HL-60/S4 treated with phorbol 12-myristate 13-acetate at 8.2 ng/mL for 4 days and 3 days (cell line): ENCODE data around the gene TMEM9B.

ENCODE experiments used
- in situ Hi-C: fragments of 300-500 bp; cut with MboI; formaldehyde crosslinking; loops from 2 replicates; pipeline ENCODE4 v1.15.0; 2022; ENCODE audit warnings: low sequenced_read_pairs

The TMEM9B gene

GRCh38 chr11:8932564-8933180, 31.6 kb downstream of the TMEM9B start, which contains the start of gene C11orf16:
Gene C11orf16, minus strand, starts transcription at chr11:8932947. Its CDS starts 639 bp downstream, at chr11:8932308.
- in situ Hi-C loops, result no loop called here

- in situ Hi-C loops, result no loop called here
Measured at GRCh38 chr11:8930456-8931175, 33.6 kb downstream of the TMEM9B start.

GRCh38 chr11:8928981-8929615, 35.1 kb downstream of the TMEM9B start:
- in situ Hi-C loops, result no loop called here

- in situ Hi-C loops, result no loop called here
Measured at GRCh38 chr11:8928205-8928604, 36.0 kb downstream of the TMEM9B start.

- in situ Hi-C loops, result no loop called here
Measured at GRCh38 chr11:8927233-8927632, 37.0 kb downstream of the TMEM9B start.

DNA sequence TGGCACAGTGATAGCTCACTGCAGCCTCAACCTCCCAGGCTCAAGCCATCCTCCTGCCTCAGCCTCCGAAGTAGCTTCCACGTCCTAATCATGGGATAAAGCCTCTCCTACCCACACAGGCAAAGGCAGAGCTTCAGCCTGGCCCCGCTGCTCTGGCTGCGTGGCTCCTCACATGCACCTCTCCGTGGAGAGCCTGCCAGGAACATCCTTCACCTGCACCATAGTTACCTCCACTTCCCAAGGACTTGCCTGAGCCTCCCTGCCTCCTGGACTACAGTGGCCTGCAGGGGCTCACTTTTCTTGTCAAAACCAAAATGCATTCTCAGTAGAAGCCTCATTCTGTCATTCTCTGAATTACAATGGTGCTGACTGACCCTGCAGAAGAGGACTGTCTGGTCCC, 38.0 kb downstream of the TMEM9B start:
- in situ Hi-C loops, result no loop called here

DNA sequence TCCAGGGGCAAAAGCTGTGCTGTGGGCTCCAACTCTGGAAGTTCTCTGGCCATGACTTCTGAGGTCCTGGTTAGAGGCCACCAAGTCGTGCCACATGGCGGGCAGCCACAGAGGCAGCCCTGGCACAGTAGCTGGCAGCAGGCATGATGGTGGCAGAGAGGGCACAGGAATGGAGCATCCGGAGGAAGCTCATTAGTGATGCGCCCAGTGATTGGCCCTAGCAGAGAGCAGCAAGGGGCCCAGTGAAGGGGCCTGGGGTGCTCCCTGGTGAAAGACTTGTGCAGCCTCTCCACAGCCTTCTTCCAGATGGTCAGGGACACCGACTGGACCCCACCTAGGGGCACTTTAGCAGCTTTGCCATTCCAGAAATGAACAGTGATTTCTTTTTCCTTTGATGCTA, 38.5 kb downstream of the TMEM9B start:
- in situ Hi-C loops, result no loop called here

DNA sequence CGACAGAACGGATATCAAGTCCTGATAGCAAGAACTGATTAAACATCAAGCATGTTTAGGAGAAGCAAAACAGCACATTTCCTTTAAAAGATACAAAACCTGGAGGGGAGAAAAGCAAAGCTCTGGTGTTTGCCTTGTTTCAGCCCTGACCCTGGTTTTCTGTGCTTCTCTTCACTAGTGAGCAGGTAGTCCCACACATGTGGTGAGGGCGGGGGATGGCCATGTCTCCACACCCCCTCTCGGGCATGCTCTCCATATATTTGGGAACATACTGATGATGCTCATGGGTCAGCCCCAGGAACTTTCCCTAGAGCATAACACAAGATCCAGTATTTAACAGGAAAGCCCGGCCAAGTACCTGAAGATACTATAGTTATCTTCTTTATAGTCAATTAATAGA, 41.6 kb downstream of the TMEM9B start:
- in situ Hi-C loops, result no loop called here

- in situ Hi-C loops, result no loop called here
Measured at GRCh38 chr11:8917157-8917825, 47.0 kb downstream of the TMEM9B start.

DNA sequence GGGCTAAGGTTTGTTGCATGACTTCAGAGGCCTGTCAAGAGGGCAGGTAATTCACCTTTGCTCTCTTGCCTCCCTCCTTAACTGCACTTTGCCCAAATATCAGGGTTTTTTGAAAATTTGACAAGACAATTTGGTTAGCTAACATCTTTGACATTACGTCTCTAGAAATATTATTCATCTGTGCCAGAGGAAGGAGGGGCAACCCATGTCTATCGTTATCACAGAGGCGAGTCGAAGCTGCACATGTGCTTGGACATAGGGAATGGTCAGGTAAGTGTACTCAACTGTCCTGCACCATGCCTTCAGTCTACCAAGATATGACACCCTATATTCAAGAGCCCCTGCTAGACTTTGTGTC, 49.6 kb downstream of the TMEM9B start:
- in situ Hi-C loops, result no loop called here

- in situ Hi-C loops, result no loop called here
Measured at GRCh38 chr11:8913961-8914660, 50.1 kb downstream of the TMEM9B start.

GRCh38 chr11:8911029-8911823, 53.0 kb downstream of the TMEM9B start, which contains the start of gene AKIP1:
Gene AKIP1, plus strand, starts transcription at chr11:8911189. Its CDS starts 261 bp downstream, at chr11:8911450.
- in situ Hi-C loops, result no loop called here

DNA sequence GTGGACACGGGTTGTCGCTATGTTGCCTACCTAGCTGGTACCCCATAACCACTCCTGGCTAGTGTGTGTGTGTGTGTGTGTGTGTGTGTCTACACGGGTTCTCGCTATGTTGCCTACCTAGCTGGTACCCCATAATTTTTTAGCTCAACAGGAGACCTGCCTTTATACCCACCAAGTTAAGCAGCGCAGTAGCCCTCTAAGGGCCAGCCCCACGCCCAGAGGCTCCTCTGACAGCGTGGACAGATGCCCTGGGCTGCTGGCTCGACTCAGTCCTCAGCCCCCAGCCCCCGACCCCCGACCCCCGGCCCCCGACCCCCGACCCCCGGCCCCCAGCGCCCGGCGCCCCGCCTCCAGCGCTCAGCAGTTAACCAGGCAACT, 53.6 kb downstream of the TMEM9B start:
- in situ Hi-C loops, result no loop called here

DNA sequence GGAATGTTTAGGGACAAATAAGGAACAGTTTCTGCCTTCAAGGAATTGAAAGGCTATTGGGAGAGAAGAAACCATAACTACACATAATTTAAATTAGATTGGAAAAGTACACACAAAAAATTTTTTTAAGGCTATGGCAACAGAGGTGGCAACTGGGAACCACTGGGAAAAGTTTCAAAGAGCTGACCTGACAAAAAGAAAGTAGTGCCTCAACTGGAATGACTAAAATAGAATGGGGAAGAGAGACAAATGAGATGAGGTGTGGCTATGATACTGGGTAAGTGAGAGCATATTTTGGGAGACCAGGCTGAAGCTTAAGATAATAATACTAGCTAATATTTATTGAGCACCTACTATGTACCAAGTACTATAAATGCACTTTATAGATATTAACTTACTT, 56.1 kb downstream of the TMEM9B start:
- in situ Hi-C loops, result no loop called here

- in situ Hi-C loops, result no loop called here
Measured at GRCh38 chr11:8907116-8907515, 57.1 kb downstream of the TMEM9B start.

- in situ Hi-C loops, result no loop called here
Measured at GRCh38 chr11:8905528-8906165, 58.6 kb downstream of the TMEM9B start.

DNA sequence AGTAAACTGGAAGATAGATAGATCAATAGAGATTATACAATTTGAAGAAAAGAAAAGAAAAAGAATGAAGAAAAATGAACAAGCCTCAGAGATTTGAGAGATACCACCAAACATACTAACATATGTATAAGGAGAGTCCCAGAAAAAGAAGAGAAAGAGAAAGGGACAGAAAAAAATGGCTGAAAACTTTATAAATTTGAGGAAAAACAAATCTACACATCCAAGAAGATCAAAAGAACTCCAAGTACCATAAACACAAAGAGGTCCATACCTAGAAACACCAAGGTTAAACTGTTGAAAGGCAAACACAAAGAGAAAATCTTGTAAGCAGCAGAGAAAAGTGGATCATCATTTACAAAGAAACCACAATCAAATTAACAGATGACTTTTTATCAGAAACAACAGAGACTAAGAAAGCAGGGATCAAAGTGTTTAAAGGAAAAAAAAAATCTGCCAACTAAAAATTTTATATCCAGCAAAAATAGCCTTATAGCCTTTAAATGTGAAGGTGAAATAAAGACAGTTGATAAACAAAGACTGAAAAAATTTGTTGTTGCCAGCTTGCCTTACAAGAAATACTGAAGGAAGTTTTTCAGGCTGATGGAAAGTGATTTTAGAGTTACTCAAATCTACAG, 65.0 kb downstream of the TMEM9B start:
- in situ Hi-C loops, result no loop called here
